Glomerular visceral epithelial cell (primary cell): ENCODE measurements around the gene PERM1.
"Not testable (repeated sequence)": the region's sequence is repeated elsewhere in the genome, so short reads cannot be mapped to it uniquely, and the experiment has no call there.

Source experiments
- DNase-seq: peaks from one replicate; pipeline ENCODE4 v3.0.0-alpha.2; 2016; ENCODE audit errors: extremely low spot score

Gene PERM1, protein sequence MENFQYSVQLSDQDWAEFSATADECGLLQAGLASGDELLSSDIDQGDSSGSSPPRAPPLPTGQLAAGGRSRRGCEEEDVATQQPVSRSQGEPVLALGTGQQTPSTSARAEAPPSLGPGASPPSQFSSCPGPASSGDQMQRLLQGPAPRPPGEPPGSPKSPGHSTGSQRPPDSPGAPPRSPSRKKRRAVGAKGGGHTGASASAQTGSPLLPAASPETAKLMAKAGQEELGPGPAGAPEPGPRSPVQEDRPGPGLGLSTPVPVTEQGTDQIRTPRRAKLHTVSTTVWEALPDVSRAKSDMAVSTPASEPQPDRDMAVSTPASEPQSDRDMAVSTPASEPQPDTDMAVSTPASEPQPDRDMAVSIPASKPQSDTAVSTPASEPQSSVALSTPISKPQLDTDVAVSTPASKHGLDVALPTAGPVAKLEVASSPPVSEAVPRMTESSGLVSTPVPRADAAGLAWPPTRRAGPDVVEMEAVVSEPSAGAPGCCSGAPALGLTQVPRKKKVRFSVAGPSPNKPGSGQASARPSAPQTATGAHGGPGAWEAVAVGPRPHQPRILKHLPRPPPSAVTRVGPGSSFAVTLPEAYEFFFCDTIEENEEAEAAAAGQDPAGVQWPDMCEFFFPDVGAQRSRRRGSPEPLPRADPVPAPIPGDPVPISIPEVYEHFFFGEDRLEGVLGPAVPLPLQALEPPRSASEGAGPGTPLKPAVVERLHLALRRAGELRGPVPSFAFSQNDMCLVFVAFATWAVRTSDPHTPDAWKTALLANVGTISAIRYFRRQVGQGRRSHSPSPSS

DNA sequence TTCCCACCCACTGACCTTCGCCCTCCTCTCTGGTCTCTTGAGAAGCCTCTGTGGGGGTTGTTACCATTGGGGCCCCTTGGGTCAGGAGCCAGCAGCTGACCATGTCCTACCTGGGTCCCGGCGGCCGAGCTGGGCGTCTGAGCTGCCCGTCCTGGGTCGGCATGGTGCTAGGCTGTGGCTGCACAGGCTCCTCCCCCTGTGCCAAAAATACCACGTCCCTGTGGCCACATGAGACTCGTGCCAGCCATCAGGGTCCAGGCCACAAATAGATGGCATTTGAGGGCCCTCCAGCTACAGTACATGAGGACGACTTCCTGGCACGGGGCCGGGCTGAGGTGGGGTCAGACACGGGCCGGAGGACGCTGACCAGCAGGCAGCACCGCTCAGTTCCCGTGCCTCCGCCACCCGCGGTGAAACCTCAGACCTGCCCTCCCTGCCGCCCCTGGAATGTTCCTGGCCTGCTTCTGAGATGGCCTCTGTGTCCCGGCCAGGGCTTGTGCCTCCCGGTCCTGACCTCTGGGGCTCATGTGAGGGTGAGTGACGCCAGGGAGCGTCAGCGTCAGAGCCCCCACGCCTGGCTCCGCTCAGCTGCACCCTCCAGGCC lies at the start of gene PERM1:
PERM1 (minus strand) TSS at position 139 of the 604 bp plus-strand sequence. CDS start 1,064 bp downstream, outside the sequence.
- DNase-seq = no peak

GRCh38 chr1:1030867-1031658 lies 49.2 kb upstream of the PERM1 start:
- not testable (repeated sequence) for DNase-seq

- no peak for DNase-seq
Measured at GRCh38 chr1:1027791-1028190, 45.9 kb upstream of the PERM1 start.

DNA sequence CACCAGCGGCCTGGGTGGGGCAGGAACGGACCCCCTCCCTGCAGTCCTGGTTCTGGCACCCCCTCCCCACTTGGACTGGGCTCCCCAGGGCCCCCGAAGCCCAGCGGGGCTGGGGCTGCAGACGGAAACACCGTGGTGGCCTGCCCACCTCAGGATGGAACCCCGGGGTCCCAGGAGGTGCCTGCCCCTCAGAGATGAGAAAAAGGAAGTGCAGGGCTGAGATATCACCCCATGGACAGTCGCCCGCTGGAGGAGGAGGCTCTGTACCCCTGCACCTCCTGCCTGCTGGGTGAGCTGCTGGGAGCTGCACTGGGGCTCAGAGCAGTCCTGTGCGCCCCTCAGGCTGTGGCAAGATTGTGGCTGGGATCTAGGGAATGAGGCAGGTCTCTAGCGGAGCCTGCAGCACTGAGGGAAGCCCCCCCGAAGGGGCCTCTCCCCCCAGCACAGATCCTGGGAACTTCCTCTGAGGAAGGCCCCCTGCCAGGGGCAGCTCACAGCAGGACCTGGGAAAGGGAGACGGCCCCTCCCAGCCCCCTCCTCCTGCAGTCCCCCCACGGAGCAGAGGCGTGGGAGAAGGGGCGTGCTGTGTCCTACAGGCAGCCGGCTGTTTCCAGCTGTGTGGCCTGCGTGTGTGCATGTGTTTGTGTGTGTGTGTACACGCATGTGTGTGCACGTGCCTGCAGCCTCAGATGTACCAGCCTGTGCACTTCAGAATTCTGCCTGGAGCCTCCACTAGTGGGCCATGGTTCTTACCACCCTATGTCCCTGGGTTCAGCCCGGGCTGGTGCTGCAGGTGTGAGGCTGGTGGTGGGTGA lies 44.9 kb upstream of the PERM1 start:
- DNase-seq = no peak

- DNase-seq = no peak
Measured at GRCh38 chr1:1025730-1026129, 43.8 kb upstream of the PERM1 start.

DNA sequence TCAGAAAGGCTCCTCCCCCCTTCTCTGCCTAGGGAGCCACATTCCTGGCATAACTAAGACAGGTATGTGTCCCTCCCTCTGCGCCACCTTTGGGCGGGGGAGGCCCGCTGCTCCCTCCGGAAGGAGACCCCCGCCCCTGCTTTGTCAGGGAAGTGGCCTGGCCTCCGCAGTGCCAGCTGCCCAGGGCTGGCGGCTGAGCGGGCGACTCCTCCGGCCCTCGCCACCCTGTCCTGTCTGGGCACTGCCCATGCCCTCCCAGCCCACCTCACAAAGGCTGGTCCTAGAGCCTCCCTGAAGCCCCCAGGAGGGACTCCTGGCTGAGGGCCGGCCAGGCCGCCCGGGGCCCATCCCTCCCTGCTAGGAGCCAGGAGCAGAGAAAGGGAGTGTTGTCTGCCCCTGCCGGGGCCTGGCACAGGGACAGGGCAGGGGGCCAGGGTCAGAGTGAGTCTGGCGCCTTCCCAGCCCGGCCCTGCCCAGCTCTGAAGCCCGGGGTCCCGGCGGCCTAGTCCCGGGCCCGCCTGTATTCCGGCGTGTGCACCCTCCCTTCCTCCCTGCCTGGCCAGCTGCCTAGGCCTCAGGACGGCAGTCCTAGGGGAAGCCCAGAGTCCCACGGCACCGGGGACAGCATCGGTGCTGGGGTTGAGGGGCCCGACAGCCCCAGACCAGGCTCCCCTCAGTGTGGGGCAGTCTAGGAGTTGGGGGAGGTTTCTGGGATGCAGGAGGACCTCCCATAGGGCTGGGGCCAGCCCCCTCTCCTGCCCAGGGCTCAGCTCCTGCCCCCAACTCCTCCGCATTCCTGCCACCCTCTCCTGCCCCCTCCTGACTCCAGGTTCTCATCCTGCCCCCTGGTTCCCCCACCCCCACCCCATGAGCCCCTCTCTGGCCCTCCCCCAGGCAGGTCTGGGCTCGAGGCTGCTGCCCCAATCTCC lies 43.1 kb upstream of the PERM1 start:
- peak; percentile 88 for DNase-seq

DNA sequence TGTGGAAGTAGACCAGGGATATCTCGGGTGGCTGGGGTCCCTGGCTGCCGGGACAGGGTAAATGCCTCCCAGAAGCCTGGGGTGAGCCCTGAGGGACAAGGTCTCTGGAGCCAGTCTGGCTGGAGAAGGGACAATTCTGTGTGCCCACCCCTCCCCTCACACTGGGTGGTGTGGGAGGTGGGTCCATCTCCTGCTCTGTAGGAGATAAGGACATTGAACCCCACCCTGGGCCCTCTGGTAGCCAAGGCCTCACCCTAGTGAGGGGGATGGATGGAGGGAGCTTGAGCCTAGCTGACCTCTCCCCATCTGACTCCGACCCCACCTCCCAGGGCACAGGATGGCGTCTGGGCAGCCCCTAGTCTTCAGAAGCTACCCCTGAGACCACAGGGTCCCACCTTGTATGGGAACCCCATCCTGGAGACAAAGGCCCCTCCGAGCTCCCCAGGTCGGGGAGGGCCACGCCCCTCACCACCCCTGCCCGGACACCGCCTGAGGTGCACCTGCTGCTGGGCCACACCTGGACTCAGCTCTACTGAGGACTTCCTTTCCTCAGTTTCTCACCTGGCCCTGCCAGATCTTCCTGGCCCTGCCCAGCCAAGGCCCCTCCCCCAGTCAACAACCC lies 42.4 kb upstream of the PERM1 start:
- no peak for DNase-seq

DNA sequence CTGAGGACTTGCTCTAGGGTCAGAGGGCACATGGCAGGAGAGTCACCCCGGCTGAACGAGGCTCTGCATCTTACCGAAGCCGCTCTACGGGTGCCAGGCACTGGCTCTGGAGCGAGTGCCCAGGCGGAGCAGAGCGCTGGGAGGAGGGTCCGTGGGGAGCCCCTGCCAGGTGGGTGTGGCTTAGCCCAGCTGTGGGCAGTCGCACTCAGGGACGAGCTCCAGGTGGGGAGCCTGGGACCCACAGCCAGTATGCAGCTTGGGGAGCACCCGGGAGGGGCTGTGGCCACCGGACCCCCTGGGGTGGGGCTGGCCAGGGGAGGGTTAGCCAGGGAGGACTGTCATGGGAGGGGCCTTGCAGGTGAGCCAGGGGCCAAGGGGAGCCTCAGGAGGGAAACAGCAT lies 41.8 kb upstream of the PERM1 start:
- no peak for DNase-seq

DNA sequence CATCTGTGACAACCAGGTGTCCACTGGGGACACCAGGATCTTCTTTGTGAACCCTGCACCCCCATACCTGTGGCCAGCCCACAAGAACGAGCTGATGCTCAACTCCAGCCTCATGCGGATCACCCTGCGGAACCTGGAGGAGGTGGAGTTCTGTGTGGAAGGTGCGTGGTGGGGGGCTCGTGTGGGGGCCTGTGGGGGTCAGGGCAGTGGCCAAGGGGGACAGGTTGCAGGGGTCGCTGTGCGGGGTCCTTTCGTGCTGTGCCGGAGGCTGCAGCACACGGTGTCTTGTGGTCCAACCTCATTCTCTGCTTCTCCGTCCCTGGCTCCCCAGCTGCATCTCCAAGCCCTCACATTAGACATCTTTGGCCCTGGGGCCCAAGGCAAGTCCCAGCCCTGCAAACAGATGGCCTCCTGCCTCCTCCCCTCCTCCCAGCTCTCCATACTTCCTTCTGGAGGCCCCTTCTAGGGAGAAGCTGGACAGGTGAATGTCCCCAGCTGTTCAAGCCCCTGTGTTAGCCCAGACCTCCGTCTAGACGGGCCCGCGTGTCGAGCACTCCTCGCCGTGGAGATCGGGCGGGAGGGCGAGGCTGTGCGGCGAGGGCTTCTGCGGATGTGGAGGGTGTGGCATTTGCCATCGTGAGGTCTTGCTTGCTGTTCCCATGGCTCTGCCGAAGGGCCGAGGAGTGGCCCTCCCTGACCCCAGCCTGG lies 40.6 kb upstream of the PERM1 start:
- no peak for DNase-seq

DNA sequence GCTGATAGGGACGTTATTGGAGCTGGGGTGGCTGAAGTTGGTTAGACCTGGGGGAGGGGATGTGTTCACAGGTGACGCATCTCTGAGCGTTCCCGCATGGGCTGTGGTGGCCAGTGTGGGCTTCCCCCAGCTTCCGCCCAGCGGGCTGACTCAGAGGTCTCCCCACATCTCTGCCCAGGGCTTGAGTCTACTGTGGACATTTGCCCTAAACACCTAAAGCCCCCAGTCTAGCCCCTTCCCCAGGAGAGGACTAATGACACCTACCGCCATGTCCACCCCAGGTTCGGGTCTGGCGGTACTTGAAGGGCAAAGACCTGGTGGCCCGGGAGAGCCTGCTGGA lies 40.0 kb upstream of the PERM1 start:
- DNase-seq = peak; percentile 86

- peak; percentile 93 for DNase-seq
Measured at GRCh38 chr1:1021010-1021919, 39.4 kb upstream of the PERM1 start.

DNA sequence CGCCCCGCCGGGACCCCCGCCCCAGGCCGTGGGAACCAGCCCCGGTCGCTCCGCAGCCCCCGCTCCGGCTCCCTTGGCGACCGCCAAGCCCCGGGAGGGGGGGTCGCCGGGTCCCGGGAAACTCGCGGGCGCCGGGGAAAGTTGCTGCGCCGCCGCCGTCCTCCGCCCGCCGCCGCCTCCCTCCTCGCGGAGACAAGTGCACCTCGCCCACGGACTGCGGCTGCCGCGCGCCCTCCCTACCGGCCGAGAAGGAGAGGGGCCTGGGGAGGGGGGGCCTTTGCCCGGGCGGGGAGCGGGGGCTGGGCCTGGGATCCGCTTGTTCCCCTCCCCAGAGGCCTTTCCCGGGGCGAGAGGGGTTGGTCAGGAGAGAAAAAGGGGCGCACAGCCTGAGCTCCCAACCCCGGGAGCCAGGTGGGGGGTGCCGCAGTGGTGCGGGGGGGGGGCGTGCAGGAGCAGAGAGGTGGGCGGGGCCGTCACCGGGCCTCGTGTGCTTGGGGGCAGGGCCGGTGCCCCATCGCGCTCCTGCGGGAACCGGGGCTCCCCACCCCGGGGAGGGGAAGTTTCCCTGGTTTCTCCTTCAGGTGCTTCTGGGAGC lies 38.6 kb upstream of the PERM1 start:
- DNase-seq = peak; percentile 56

GRCh38 chr1:1020000-1020404 lies 38.1 kb upstream of the PERM1 start, which contains the start of gene AGRN:
Gene AGRN, plus strand, starts transcription at chr1:1020120. Its CDS starts 53 bp downstream, at chr1:1020173.
- peak; percentile 38 for DNase-seq

- peak; percentile 95 for DNase-seq
Measured at GRCh38 chr1:1019122-1019999, 37.5 kb upstream of the PERM1 start.

- DNase-seq = not testable (repeated sequence)
Measured at GRCh38 chr1:1018321-1018685, 36.4 kb upstream of the PERM1 start.
